Astrocyte (in vitro differentiated cells and primary cell): ENCODE measurements around the gene CXCL14.

Experiments
- EZH2 ChIP-seq: IDR thresholded peaks from 2 replicates; pipeline ENCODE4 v1.6.1; 2012; ENCODE audit warnings: mild to moderate bottlenecking, low read length, inconsistent platforms; ENCODE audit not compliant: insufficient read depth
- TF ChIP-seq, protein P1 (sequence below): IDR thresholded peaks from 2 replicates; pipeline ENCODE4 v1.5.1; 2011; ENCODE audit warnings: low read depth, mild to moderate bottlenecking, inconsistent platforms, low read length, moderate library complexity; ENCODE audit not compliant: insufficient read depth

DNA sequence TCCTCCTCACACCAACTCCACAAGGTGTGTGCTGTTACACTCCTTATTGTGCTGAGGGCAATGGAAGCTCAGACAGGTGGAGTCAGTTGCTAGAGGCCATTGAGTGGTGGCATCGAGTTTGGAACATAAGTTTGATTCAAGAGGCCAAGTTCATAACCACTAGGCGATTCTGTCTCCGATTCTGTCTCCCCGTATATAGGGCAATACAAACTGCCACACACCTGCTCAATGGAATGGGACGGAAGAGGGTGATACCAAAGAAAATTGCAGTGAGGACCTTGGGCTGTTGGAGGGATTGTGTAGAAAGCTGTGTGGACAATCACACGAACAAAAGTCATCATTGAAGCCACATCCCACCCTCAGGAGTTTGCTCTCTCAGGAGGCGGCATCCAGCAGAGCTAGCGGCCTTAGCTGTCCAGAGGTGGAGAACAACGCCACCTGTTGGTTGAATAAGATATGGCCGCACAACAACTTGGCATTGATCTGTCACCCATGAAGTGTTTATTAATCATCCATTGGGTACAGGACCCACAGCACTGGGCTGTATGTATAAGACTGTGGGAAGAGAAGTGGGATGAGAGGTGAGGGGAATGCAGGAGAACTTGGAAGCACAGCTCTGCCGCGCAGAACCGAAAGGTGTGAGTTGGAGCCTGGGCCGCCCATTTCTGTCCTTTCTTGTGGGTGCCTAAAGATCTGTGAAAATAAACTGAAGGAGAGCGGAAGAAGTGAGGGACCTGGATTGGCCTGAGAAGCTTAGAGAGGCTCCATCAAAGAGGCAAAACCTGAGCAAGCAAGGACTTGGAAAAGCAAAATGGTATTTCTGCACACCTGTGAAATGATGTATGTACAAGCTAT is 27.0 kb downstream of the CXCL14 start:
- no peak for TF ChIP-seq EZH2
- TF ChIP-seq, protein P1, sequence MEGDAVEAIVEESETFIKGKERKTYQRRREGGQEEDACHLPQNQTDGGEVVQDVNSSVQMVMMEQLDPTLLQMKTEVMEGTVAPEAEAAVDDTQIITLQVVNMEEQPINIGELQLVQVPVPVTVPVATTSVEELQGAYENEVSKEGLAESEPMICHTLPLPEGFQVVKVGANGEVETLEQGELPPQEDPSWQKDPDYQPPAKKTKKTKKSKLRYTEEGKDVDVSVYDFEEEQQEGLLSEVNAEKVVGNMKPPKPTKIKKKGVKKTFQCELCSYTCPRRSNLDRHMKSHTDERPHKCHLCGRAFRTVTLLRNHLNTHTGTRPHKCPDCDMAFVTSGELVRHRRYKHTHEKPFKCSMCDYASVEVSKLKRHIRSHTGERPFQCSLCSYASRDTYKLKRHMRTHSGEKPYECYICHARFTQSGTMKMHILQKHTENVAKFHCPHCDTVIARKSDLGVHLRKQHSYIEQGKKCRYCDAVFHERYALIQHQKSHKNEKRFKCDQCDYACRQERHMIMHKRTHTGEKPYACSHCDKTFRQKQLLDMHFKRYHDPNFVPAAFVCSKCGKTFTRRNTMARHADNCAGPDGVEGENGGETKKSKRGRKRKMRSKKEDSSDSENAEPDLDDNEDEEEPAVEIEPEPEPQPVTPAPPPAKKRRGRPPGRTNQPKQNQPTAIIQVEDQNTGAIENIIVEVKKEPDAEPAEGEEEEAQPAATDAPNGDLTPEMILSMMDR = peak; percentile 90
